Measurements from ENCODE around the gene PRR23E.

PRR23E gene

GRCh38 chr3:127210654-127210943, 17.7 kb downstream of the PRR23E start:
- no peak for DNase-seq

- DNase-seq = no peak
Observed at GRCh38 chr3:127211118-127212060, 18.5 kb downstream of the PRR23E start.

DNA sequence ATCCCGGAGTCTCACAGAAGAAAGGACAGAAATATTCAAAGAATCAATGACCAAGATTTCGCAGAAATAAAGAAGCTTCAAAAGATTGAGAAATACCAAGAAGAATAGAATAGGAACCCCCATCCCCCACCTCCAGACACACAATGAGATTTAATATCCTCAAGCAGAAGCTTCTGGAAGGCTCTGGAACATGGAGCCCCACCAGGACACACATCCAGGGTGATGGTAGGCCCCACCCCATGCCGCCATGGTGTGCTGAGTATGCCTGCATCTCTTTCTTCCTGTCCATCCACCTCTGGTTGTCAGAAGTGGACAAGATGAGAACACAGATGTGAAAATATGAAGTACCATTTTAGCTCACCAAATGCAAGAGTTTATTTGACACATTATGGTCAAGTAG, 19.3 kb downstream of the PRR23E start:
- DNase-seq = no peak

DNA sequence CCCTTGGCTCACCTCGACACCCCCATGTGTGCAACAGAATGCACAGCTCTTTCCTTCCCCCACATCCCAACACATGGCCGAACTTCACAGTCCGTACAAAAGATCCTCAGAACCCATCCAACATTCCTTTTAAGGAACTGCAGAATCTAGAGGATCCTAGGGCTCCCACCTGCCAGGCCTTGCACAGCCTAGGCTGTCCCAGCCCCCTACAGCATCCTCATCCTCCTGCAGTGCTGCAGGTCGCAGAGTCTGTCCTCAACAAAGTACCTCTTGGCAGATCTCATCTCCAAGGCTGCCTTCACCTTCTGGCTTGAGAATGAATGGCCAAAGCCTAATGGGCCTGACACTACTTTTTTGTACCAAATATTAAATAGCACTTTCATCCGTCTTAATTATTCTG, 19.8 kb downstream of the PRR23E start:
- no peak for DNase-seq

GRCh38 chr3:127213381-127213918, 20.5 kb downstream of the PRR23E start:
- no peak for DNase-seq

DNA sequence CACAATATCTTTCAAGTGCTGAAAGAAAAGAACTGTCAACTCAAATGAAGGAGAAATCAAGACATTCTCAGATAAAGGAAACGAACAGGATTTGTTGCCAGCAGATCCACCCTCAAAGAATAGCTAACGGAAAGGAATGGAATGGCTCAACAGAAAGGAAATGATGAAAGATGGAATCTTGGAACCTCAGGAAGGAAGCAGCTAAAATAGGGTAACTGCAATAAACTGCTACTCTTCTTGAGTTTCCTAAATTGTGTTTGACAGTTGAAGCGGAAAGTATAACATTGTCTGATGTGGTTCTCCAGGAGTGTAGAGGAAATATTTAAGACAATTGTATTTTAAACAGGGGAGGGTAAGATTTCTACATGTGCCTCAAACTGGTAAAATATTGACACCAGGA, 22.0 kb downstream of the PRR23E start:
- no peak for DNase-seq

- DNase-seq = no peak
Observed at GRCh38 chr3:127215714-127216414, 22.9 kb downstream of the PRR23E start.

GRCh38 chr3:127216415-127217261, 23.7 kb downstream of the PRR23E start:
- DNase-seq = no peak

GRCh38 chr3:127217596-127218453, 24.9 kb downstream of the PRR23E start:
- DNase-seq = no peak

GRCh38 chr3:127218454-127218922, 25.6 kb downstream of the PRR23E start:
- no peak for DNase-seq

- DNase-seq = no peak
Observed at GRCh38 chr3:127220497-127220896, 27.6 kb downstream of the PRR23E start.

- peak; percentile 48 for DNase-seq
Observed at GRCh38 chr3:127221037-127221436, 28.1 kb downstream of the PRR23E start.

- peak; percentile 62 for DNase-seq
Observed at GRCh38 chr3:127221446-127222035, 28.6 kb downstream of the PRR23E start.

GRCh38 chr3:127222163-127222562, 29.2 kb downstream of the PRR23E start:
- no peak for DNase-seq

DNA sequence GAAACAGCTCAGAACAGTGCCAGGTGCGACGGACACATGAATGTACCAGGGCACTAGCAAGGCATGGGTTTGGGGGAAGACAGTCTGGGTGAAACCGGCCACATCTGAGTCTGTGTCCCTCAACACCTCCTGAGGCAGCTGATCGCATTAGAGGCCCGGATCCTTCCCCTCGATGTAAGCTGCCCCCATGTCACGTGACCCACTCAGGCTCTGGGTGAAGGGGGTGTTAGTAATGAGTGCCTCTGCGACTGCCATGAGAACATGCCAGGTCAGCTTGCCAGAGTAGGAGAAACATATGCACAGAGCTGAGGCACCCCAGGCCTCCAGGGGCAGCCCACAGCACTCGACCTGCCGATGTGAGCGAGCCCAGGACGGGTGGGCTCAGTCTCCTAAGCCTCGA, 29.7 kb downstream of the PRR23E start:
- no peak for DNase-seq

DNA sequence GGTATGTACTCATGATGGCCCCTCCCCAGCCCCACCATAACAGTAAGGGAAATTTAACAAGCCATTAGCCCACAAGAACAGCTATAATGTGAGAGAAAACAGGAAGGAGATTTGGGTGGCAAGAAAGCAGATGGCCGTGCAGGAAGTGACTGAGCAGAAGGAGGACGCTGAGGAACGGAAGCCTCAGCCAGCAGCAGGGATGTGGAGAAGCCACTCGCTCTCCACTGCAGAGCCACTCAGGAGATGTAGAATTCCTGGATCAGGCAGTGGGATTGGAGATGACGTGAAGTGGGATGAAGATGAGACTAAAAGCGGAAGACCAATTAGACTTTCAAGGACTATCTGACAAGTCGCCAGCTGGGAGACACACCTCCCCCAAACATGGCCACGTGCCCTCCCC, 31.2 kb downstream of the PRR23E start:
- no peak for DNase-seq

DNA sequence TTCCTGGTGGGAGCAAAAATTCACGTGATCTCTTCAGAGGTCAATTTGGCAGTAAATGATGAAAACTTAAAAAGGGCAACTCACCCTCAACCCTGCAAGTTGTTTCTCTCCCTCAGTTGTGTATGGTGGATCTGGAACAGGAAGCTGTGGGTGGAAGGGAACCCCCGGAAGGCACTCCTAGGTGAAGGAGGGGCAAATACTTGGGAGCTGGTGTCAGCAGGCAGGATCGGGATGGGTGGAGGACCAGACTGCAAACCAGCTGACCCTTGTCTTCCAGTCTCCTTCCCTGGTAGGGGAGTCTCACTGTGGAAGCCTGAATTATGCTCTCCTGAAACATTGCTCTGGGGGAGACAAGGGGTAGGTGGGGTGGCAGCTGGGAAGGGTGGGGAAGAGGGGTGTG, 33.5 kb downstream of the PRR23E start:
- no peak for DNase-seq

DNA sequence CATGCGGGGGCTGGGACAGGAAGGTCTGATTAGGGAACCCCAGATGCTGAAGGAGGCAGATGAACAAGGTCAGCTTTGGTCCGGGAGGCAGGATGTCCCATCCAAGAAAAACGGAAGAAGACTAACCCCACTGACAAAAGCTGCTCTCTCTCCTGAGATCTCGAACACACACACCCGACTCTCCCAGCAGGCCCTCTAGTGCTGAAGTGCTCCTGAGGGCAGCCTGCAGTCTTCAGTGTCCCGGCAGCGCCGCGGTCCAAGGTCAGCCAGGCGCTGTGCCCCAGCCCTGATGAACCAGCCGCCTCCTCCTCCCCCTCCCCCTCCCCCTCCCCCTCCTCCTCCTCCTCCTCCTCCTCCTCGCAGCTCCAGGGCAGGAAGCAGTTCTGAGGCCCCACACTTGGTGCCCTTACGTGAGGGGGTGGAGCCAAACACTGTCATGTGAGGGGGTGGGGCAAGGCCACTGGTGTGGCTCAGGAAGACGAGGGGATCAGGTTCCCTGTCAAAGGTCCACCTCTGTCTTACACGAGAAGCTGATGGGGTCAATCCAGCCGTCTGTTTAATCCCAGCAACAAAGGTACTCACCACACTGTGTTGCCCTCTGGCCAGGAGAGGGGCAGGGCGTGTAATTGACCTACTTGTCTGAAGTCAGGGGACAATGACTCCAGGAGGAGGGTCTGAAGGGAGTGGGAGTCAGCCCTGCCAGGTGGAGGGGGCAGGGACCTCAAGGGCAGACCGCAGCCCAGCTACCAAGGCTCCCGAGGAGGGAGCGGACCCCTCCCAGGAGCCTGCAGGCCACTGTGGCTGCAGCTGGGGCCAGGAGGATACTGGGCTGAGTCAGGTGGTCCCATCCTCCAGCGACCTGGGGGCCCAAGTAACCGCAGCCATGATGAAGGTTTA, 34.3 kb downstream of the PRR23E start:
- peak; percentile 36 for DNase-seq

- DNase-seq = no peak
Observed at GRCh38 chr3:127228866-127229265, 35.9 kb downstream of the PRR23E start.

DNA sequence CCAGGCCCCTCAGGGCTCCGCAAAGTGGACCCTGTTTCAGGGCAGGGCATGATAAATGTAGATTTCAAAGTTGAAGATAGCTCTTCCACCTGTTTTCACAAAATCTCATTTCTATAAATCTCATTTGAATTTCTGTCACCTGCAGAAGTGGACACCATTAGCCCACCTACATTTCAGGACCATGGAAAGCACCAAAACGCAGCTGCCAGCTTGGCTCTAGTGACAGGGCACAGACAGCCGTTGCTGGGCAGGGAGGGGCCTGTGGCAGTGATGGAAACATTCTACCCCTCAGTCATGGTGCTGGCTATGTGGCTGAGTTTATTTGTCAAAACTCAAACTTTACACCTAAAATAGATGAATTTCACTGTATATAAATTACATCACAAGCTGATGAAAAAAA, 40.4 kb downstream of the PRR23E start:
- no peak for DNase-seq

GRCh38 chr3:127234778-127235177, 41.8 kb downstream of the PRR23E start:
- no peak for DNase-seq

Data from retina (tissue), 1 donor.